HUES6 (cell line): Measurements from ENCODE around the gene PMM2.

Source experiments
- H3K27ac ChIP-seq: 2 replicates; pipeline ENCODE4 v1.7.0; 2013; ENCODE audit warnings: low read depth, mild to moderate bottlenecking, low read length, inconsistent platforms
- H3K27me3 ChIP-seq: 2 replicates; pipeline ENCODE4 v1.6.1; 2013; ENCODE audit warnings: low read length; ENCODE audit not compliant: control insufficient read depth, insufficient read depth
- H3K36me3 ChIP-seq: 2 replicates; pipeline ENCODE4 v1.6.1; 2013; ENCODE audit warnings: low read length; ENCODE audit not compliant: control insufficient read depth, insufficient read depth
- H3K4me1 ChIP-seq: 2 replicates; pipeline ENCODE4 v1.6.1; 2013; ENCODE audit warnings: low read length; ENCODE audit not compliant: control insufficient read depth, insufficient read depth
- H3K4me3 ChIP-seq: 2 replicates; pipeline ENCODE4 v1.5.1; 2013; ENCODE audit warnings: low read depth, low read length
- H3K9ac ChIP-seq: one replicate; pipeline ENCODE4 v1.6.1; 2013; ENCODE audit warnings: mild to moderate bottlenecking, low read length
- H3K9me3 ChIP-seq: 2 replicates; pipeline ENCODE4 v1.6.1; 2013; ENCODE audit warnings: low read depth, low read length; ENCODE audit not compliant: control insufficient read depth, insufficient read depth

Gene PMM2

GRCh38 chr16:8845699-8846298 lies 48.2 kb downstream of the PMM2 start:
- Histone ChIP-seq H3K4me1 (peaks cover 11% of the 10 kb centered on the region; the same call in 1 of the 2 replicates), H3K4me3 (no peak overlapping the region), H3K9ac (no peak overlapping the region), H3K9me3 (no peaks in the 10 kb centered on the region), H3K27me3 (no peaks in the 10 kb centered on the region), H3K27ac (no peak overlapping the region), H3K36me3 (peaks cover 48% of the 10 kb centered on the region)

GRCh38 chr16:8846401-8846932 lies 48.8 kb downstream of the PMM2 start:
- Histone ChIP-seq H3K9ac (no peak overlapping the region), H3K27ac (no peak overlapping the region), H3K4me3 (no peak overlapping the region), H3K36me3 (peaks cover 50% of the 10 kb centered on the region), H3K9me3 (no peaks in the 10 kb centered on the region), H3K27me3 (no peaks in the 10 kb centered on the region), H3K4me1 (peaks cover 11% of the 10 kb centered on the region; the same call in 1 of the 2 replicates)

GRCh38 chr16:8847145-8847544 lies 49.5 kb downstream of the PMM2 start:
- Histone ChIP-seq H3K9me3 (no peaks in the 10 kb centered on the region), H3K4me3 (no peak overlapping the region), H3K27me3 (no peaks in the 10 kb centered on the region), H3K27ac (no peak overlapping the region), H3K36me3 (peaks cover 57% of the 10 kb centered on the region), H3K9ac (no peak overlapping the region), H3K4me1 (peaks cover 11% of the 10 kb centered on the region; the same call in 1 of the 2 replicates)

GRCh38 chr16:8847623-8848022 lies 50.0 kb downstream of the PMM2 start:
- H3K36me3 ChIP-seq, result peaks cover 62% of the 10 kb centered on the region
- no peaks in the 10 kb centered on the region for H3K27me3 ChIP-seq
- no peak overlapping the region for H3K27ac ChIP-seq

GRCh38 chr16:8848231-8848938 lies 50.7 kb downstream of the PMM2 start:
- no peaks in the 10 kb centered on the region for H3K9me3 ChIP-seq
- no peak overlapping the region for H3K27ac ChIP-seq
- H3K9ac ChIP-seq, result no peak overlapping the region
- peaks cover 69% of the 10 kb centered on the region for H3K36me3 ChIP-seq
- no peaks in the 10 kb centered on the region for H3K27me3 ChIP-seq
- H3K4me1 ChIP-seq, result peaks cover 15% of the 10 kb centered on the region
- no peak overlapping the region for H3K4me3 ChIP-seq

More at GRCh38 chr16:8847623-8848022, 50.0 kb downstream of the PMM2 start:
- no peak overlapping the region for H3K9ac ChIP-seq
- H3K9me3 ChIP-seq, result no peaks in the 10 kb centered on the region
- H3K4me1 ChIP-seq, result peaks cover 11% of the 10 kb centered on the region; the same call in 1 of the 2 replicates
- no peak overlapping the region for H3K4me3 ChIP-seq

- peaks cover 73% of the 10 kb centered on the region for H3K36me3 ChIP-seq
These were observed 51.3 kb downstream of the PMM2 start for GRCh38 chr16:8848939-8849391.

GRCh38 chr16:8849411-8850011 lies 51.9 kb downstream of the PMM2 start:
- Histone ChIP-seq H3K9ac (no peak overlapping the region), H3K27me3 (no peaks in the 10 kb centered on the region), H3K36me3 (peaks cover 75% of the 10 kb centered on the region), H3K4me1 (peaks cover 16% of the 10 kb centered on the region), H3K27ac (no peak overlapping the region), H3K4me3 (no peak overlapping the region), H3K9me3 (no peaks in the 10 kb centered on the region)

More at GRCh38 chr16:8848939-8849391, 51.3 kb downstream of the PMM2 start:
- no peak overlapping the region for H3K9ac ChIP-seq
- H3K27ac ChIP-seq, result no peak overlapping the region
- no peaks in the 10 kb centered on the region for H3K9me3 ChIP-seq
- no peaks in the 10 kb centered on the region for H3K27me3 ChIP-seq
- peaks cover 16% of the 10 kb centered on the region for H3K4me1 ChIP-seq
- H3K4me3 ChIP-seq, result no peak overlapping the region

- no peaks in the 10 kb centered on the region for H3K27me3 ChIP-seq
- H3K9me3 ChIP-seq, result no peaks in the 10 kb centered on the region
- H3K27ac ChIP-seq, result no peak overlapping the region
- no peak overlapping the region for H3K4me3 ChIP-seq
- peaks cover 16% of the 10 kb centered on the region for H3K4me1 ChIP-seq
- no peak overlapping the region for H3K9ac ChIP-seq
- peaks cover 82% of the 10 kb centered on the region for H3K36me3 ChIP-seq
These were observed 52.7 kb downstream of the PMM2 start for GRCh38 chr16:8850279-8850885.

GRCh38 chr16:8851761-8852403 lies 54.2 kb downstream of the PMM2 start:
- Histone ChIP-seq H3K27ac (no peak overlapping the region), H3K9ac (no peak overlapping the region), H3K36me3 (peaks cover 88% of the 10 kb centered on the region), H3K4me1 (peaks cover 16% of the 10 kb centered on the region), H3K4me3 (no peak overlapping the region), H3K27me3 (no peaks in the 10 kb centered on the region), H3K9me3 (no peaks in the 10 kb centered on the region)

- Histone ChIP-seq H3K4me3 (no peak overlapping the region), H3K9me3 (no peaks in the 10 kb centered on the region), H3K4me1 (peaks cover 16% of the 10 kb centered on the region), H3K27me3 (no peaks in the 10 kb centered on the region), H3K27ac (0 out of 2 replicates have a peak overlapping the region, but pooled peaks have one; percentile 16), H3K9ac (no peak overlapping the region), H3K36me3 (peaks cover 84% of the 10 kb centered on the region)
These were observed 54.9 kb downstream of the PMM2 start for GRCh38 chr16:8852534-8852933.
